ENCODE measurements around the gene SLC26A9.

GRCh38 chr1:205962821-205963221 lies 19.6 kb upstream of the SLC26A9 start:
- no peak for TF ChIP-seq CTCF (conservative IDR thresholded peaks at IDR 0.05; ENCODE audit: low read depth, low read length)
- no peak for TF ChIP-seq USF2 (IDR thresholded peaks at IDR 0.05; ENCODE audit: low read depth, low read length)
- TF ChIP-seq RCOR1 (IDR thresholded peaks at IDR 0.05; ENCODE audit: insufficient replicate concordance, low read length), result no peak
- TF ChIP-seq RAD21 (IDR thresholded peaks at IDR 0.05; ENCODE audit: low read length), result no peak
- no peak for TF ChIP-seq MAZ (IDR thresholded peaks at IDR 0.05; ENCODE audit: borderline replicate concordance, low read depth, low read length)
- TF ChIP-seq POLR2A (IDR thresholded peaks at IDR 0.05; ENCODE audit: low read depth, low read length), result no peak
- TF ChIP-seq BHLHE40 (IDR thresholded peaks at IDR 0.05; ENCODE audit: low read depth, low read length), result no peak
- TF ChIP-seq NFE2L2 (IDR thresholded peaks at IDR 0.05; ENCODE audit: low read depth, low read length), result no peak
- no peak for TF ChIP-seq CEBPB (IDR thresholded peaks at IDR 0.05; ENCODE audit: low read depth, low read length)
- no peak for TF ChIP-seq ELK1 (IDR thresholded peaks at IDR 0.05; ENCODE audit: borderline replicate concordance, low read depth, low read length)
